HG03575 (cell line): ENCODE data around the gene SLX9.

ENCODE experiments used
- ATAC-seq: cut with Tn5 transposase; IDR thresholded peaks from one replicate; pipeline ENCODE4 v1.9.1; 2021; ENCODE audit not compliant: unreplicated experiment, insufficient number of reproducible peaks, low FRiP score; ENCODE audit errors: extremely low read depth

The SLX9 gene

GRCh38 chr21:44941567-44941966 is 1.7 kb downstream of the SLX9 start:
- ATAC-seq = no peak

DNA sequence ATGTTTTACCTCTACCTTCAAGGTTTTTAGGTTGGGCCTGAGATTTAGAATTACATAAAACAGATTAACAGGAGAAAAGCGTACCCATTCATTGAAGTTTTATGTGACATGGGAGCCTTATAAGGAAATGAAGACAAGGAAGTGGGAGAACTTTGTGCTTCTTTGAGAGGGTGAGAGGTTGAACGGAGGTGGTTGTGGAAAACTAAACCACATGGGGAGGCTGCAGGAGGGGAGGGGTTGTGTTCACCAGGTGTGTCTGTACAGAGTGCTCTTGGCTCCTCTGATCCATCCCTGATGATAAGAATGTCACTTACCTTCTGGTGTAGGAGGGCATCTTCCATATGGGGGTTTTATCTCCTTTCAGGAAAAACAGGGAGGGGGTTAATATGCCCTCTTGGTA is 2.7 kb downstream of the SLX9 start:
- no peak for ATAC-seq

DNA sequence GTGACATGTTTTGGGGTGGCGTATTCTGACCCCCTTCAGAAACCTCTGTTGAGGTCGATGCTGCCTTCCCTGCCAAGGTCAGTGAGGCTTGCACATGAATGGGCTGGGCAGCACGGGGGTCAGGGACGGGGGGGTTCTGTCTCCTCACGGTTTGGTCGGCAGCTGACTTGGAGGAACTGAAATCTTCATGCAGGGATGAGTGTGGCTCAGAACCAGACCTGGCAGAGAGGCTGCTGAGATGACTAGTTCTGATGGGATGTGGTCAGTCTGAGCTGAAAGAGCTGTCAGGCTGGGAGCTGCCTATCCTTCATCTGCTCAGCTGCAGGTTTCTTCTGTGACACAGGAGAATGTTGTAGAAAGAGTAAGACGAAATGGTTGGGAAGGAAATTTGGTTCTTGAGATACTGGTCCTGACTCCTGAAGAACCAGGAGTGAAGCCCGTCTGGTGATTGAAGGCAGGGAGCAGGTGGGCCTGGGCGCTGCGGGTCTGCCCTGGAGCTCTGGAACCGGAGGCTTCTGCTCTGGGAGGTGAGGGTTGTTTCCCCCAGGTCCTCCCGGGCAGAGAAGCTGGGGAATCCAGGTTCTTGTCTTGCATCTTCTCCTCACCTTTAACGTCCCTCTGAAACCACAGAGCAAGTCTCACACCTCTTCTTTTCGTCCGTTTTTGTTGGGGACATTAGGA is 3.3 kb downstream of the SLX9 start:
- ATAC-seq = no peak

- ATAC-seq = no peak
Observed at GRCh38 chr21:44943686-44944550, 4.1 kb downstream of the SLX9 start.

DNA sequence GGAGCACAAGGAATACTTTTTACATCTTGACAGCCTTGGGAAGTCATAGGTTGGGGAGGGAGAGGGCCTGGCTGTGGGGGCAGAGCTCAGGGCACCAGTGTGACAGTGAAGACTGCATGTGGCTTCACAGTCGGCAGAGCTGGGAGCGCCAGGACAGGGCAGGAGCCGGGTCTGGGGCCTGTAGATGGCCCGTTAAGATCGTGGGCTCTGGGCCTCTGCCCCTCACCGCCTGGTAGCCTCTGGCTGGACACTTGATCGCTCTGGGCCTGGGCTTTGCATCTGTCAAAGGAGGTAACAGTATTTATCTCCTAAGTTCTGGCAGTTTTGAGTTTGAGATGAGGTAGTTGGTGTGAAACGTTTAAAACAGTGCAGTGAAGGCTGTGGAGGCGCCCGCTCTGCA is 4.8 kb downstream of the SLX9 start:
- ATAC-seq = no peak

DNA sequence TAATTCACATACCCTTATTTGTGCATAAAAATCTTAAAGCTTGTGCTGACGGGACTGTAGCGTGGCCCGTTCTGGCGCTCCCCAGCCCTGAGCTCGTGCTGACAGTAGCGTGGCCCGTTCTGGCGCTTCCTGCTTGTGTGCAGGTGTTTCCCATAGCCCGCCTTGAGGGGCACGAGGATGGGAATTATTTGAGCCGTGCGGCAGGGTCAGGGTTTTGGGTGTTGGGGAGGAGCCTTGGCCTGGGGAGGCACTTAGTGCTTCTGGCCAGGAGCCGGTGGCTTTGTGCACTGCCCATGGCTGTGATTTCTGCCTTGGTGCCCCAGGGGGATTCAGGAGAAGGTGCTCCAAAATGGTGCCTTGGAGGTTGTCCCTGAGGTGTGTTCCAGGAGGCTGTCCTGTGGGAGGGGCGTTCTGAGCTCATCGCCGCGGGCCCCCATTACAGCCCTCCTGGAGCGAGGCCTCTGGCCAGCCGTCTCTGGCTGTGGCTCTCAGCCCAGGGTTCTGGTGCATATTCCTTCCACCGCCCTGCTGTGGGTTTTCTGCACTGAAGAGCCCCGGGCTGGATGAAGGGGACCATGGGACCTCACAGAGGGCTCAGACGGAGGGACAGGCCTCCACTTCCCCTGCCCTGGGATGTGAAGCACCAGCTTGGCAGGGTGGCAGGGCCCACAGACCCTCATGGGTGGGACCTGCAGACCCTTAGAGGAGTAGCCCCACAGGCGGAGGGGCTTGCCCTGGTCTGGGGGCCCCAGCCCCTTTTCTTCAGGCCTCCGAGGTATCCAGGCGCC is 6.6 kb downstream of the SLX9 start:
- ATAC-seq = no peak

- ATAC-seq = no peak
Observed at GRCh38 chr21:44947111-44947929, 7.5 kb downstream of the SLX9 start.

- ATAC-seq = no peak
Observed at GRCh38 chr21:44947930-44948331, 8.1 kb downstream of the SLX9 start.

DNA sequence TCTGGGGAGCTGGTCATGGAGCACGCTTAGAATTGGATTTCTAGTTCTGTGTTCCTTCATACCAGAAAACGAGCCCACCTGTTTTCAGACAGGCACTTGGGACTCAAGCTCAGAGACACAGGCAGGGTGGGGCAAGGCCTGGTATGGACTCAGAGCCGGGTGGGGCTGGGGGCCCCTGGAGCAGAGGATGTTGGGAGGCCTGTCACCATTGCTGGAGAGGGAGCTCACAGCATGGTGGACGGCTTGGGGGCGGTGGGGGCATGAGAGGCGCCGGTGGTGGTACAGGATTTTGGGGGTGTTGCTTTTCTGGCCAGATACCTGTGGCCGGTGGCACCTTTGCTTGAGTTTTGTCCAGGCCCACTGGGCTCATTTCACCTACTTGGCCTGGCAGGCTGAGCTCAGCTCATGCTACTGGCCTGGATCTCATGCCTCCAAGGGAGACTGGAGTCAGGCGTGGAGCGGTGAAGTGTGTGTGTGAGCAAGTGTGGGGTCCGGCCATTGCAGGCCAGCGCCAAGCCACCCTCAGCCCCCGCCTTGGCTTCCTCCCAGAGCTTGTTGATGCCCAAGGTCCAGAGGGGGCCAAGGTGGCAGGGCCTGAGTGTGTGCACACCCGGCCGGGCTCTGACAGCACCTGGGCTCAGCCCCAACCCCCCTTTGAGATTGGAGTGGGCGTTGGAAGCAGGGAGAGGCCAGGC is 8.7 kb downstream of the SLX9 start:
- no peak for ATAC-seq

- ATAC-seq = no peak
Observed at GRCh38 chr21:44949161-44949778, 9.4 kb downstream of the SLX9 start.

- ATAC-seq = no peak
Observed at GRCh38 chr21:44949779-44950198, 10.0 kb downstream of the SLX9 start.

DNA sequence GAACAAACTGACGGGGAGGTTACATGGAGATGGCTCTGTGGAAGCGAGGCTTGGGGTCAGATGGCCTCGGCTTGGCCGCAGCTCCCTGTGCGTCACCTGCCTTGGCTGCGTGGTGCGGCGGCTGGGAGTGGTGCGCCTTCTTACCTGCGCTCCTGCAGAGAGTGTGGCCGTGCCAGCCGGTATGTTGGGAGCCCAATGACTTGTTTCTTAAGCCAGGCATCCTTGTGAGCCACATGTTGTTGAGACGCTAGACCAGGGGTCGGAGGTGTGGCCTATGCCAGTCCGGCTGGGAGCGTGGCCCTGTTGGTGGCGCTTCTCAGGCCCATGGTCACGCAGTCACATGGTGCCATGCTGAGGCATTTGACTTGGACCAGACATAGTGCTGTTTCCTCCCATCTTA is 10.5 kb downstream of the SLX9 start:
- no peak for ATAC-seq

- ATAC-seq = no peak
Observed at GRCh38 chr21:44951186-44951915, 11.5 kb downstream of the SLX9 start.

DNA sequence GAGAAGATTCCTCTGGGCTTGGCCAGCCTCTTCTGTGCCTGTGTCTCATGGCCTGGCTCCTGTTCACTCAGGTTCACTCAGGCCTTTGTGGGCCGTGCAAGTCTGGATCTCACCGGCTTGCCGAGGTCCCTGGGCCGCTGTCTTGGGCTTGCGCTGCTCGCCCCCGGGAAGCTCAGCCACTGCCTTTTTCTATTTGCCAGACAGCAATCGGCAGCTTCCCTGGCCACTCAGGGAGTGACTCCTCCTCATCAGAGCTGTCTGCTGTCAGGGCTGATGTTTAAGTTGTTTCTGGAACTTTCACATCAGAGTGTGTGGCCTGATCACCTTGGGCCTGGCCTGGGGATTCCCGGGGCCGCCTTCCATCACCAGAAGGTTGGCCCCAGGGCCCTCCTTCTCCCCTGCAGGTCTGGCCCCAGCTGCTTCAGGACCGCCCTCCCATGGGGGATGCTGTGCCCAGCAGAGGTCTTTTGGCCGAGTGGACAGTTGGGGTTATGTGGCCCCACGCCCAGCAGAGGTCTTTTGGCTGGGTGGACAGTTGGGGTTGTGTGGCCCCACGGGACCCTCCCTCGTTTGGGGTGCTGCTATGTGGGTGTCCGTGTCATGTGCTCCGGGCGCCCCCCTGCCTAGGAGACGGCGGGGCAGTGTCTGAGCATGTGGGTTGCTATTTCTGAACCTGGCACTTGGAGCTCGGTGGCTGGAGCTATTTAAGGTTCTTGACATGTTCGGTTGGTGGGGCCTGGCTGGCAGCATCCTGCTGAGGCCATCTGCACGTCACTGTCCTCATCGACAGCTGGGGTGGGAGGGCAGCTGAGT is 12.5 kb downstream of the SLX9 start:
- no peak for ATAC-seq

DNA sequence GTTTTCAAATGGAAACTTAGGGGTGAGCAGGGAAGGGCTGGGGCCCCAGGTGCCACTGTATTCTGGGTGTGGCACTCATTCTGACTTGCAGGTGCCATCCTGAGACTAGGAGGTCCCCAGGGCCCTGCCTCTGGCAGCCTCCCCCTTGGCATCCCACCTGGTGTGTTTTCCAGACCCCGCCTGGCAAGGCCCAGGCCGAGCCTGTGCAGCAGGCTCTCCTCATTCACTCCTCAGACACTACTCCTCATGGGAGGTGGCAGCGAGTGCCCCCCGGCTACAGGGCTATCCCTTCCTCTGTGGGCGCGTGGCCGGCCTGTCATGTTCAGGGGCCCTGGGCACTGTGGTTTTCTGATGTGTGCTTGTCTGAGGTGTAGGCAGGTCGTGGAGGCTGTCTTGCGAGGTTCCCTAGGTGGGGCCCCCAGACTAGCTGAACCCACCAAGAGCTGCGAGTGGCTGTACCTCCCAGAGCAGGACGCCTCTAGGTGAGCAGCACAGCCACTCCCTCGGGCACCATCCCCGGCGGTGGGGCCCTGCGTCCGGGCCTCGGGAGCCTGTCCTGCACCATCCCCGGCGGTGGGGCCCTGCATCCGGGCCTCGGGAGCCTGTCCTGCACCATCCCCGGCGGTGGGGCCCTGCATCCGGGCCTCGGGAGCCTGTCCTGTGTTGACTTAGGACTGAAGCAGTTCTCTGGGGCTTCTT is 13.2 kb downstream of the SLX9 start:
- no peak for ATAC-seq

DNA sequence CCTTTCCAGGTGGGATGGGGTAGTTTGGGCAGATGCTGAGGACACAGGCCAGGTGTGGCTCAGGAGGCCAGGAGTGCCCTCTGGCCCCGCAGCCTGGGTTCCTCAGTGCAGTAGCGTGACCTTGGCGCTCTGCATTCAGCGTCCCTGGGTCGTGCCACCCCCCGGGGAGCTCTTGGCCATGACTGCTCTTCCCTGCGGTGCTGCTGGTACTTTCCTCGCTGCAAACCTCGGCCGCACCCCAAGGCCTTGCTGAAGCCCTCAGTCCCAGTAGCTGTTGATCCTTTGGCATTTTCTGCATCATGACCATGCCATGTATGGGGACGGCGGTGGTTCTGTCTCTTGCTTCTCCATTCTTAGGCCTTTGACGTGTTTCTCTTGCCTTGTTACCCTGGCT is 13.8 kb downstream of the SLX9 start:
- no peak for ATAC-seq
